Psoas muscle (tissue), 8 donors: ENCODE data around the gene EEF2K. TPM values are rescaled to one million over a fixed set of nuclear protein-coding genes. Genes with fewer than 3 reads are reported as not detected.

ENCODE experiments used
- ATAC-seq, 4 donors: fragments of 200-7000 bp; cut with Tn5 transposase; one replicate each; pipeline ENCODE4 v1.9.1; 2020; ENCODE audit warnings: moderate library complexity in 3 of 4, mild to moderate bottlenecking in 2 of 4
- DNase-seq, 2 donors: peaks; one replicate each; pipeline ENCODE4 v3.0.0-alpha.2; 2020
- H3K27ac ChIP-seq: fragments of 200-600 bp; one replicate; pipeline ENCODE4 v1.8.0; 2022
- H3K27me3 ChIP-seq, 3 donors: fragments of 200-600 bp in 1 of 3; one replicate each; pipeline versions ENCODE4 v1.6.1 to v1.8.0; 2013 to 2022; ENCODE audit warnings: low read length in 2 of 3, mild to moderate bottlenecking in 2 of 3, moderate library complexity in 1 of 3; ENCODE audit not compliant: insufficient read depth in 3 of 3
- H3K36me3 ChIP-seq, 2 donors: fragments of 200-600 bp in 1 of 2; one replicate each; pipeline versions ENCODE4 v1.6.1 to v1.8.0; 2013 to 2022; ENCODE audit warnings: low read depth in 1 of 2, mild to moderate bottlenecking in 1 of 2, moderate library complexity in 1 of 2; ENCODE audit not compliant: insufficient read depth in 1 of 2
- H3K4me1 ChIP-seq: fragments of 200-600 bp; one replicate; pipeline ENCODE4 v1.8.0; 2022
- H3K4me3 ChIP-seq: fragments of 200-600 bp; one replicate; pipeline ENCODE4 v1.8.0; 2022; ENCODE audit warnings: mild to moderate bottlenecking
- H3K9me3 ChIP-seq: fragments of 200-600 bp; one replicate; pipeline ENCODE4 v1.8.0; 2022
- WGBS, 3 donors: extraction: QIAGEN DNeasy Blood & Tissue Kit; methylation state at CpG; one replicate each; pipeline versions ENCODE4 v1.1.6 to v1.1.7; 2013; 5-methylcytosine and 5-hydroxymethylcytosine counted together
- intact Hi-C, 2 donors: fragments of 100-400 bp; cut with DNase I; formaldehyde crosslinking; loops; one replicate each; pipeline versions ENCODE4 v1.11.0 to v1.14.2; 2022
- polyA plus RNA-seq, 3 donors: library from polyadenylated mRNA; stranded (reverse); fragments of 200-250 nt; gene quantifications; one replicate each; pipeline ENCODE4 v1.2.3, GENCODE V29; 2013
- total RNA-seq, 4 donors: library from RNA; stranded (reverse); fragmentation: NEBNext Ultra II Directional in 2 of 4; extraction: Animal tissue kit (Norgen Biotek cat#: 25700) in 2 of 4; gene quantifications; one replicate each; pipeline versions ENCODE4 v1.2.1 to v1.2.4, GENCODE V29; 2021 to 2023
- TF ChIP-seq, protein P1 (sequence below): fragments of 200-600 bp; IDR thresholded peaks from one replicate; pipeline ENCODE4 v1.8.0; 2022; ENCODE audit warnings: antibody characterized with exemption
- donor health status: healthy with polysubstance abuse.
- donor health status: DM: no; HTN: no; CAD: no; lungs with moderate emphysema.
- donor health status: Bipolar disorder and iron deficiency.
- donor health status: healthy.
- donor health status: DM: yes; HTN: yes; CAD: no.
- donor health status: DM: no; HTN: no; CAD: no.
- donor health status: DM: no; HTN: no; CAD: no.
- donor health status: DM: yes; HTN: yes; CAD: no.

EEF2K gene
- total and polyA plus RNA-seq, 7 donors, result 13.0 to 47.0 (median 29.4) TPM

DNA sequence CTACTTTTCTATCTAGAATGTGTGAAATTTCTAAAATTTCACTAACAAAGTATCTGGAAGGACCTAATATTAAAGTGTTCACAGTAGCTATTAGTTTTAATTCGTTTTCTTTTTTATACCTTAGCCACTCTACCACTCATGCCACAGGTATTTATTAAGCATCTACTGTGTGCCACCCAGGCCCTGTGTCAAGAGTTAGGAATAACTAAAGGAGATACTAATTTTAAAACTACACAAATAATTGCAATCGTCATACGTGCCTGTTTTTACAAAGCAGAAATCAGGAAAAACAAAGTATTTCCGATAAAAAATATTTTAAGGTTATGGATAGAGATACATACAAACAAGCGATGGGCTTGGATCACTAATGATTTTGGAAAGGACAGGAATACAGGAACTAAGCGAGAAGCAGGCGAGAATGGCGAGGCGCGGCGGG is 483 bp upstream of the EEF2K start:
- Histone ChIP-seq H3K4me3 (peak overlapping the region; percentile 88), H3K9me3 (no peaks in the 10 kb centered on the region), H3K4me1 (peaks cover 29% of the 10 kb centered on the region), H3K36me3 (no peaks in the 10 kb centered on the region), H3K27ac (peak overlapping the region; percentile 89), H3K27me3 (no peaks in the 10 kb centered on the region)
- intact Hi-C loops, result loop anchor here in 1 of 2 donors (2.0 kb wide), 1 partner anchor 15 kb away; no protein-coding TSS in a partner anchor
- WGBS, 3 donors, result 3 to 5% (median 3%) methylated on average over 11 of the region's 11 CpGs
- DNase-seq, result no peak
- no peak for ATAC-seq
- TF ChIP-seq, protein P1, sequence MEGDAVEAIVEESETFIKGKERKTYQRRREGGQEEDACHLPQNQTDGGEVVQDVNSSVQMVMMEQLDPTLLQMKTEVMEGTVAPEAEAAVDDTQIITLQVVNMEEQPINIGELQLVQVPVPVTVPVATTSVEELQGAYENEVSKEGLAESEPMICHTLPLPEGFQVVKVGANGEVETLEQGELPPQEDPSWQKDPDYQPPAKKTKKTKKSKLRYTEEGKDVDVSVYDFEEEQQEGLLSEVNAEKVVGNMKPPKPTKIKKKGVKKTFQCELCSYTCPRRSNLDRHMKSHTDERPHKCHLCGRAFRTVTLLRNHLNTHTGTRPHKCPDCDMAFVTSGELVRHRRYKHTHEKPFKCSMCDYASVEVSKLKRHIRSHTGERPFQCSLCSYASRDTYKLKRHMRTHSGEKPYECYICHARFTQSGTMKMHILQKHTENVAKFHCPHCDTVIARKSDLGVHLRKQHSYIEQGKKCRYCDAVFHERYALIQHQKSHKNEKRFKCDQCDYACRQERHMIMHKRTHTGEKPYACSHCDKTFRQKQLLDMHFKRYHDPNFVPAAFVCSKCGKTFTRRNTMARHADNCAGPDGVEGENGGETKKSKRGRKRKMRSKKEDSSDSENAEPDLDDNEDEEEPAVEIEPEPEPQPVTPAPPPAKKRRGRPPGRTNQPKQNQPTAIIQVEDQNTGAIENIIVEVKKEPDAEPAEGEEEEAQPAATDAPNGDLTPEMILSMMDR, result no peak

- H3K27me3 ChIP-seq, result no peaks in the 10 kb centered on the region
- DNase-seq (peak; percentile 90), ATAC-seq (peak; percentile 66 to 72 (median 71))
- H3K4me1 ChIP-seq, result peaks cover 43% of the 10 kb centered on the region
- H3K27ac ChIP-seq, result peak overlapping the region; percentile 89
- TF ChIP-seq, protein P1, result no peak
- H3K4me3 ChIP-seq, result peak overlapping the region; percentile 88
- no peaks in the 10 kb centered on the region for H3K36me3 ChIP-seq
- 1 to 2% (median 1%) methylated on average over 32 to 35 of the region's 35 CpGs for WGBS, 3 donors
- intact Hi-C loops, result loop anchor here in 1 of 2 donors (2.0 kb wide), 1 partner anchor 14 kb away; no protein-coding TSS in a partner anchor
- no peaks in the 10 kb centered on the region for H3K9me3 ChIP-seq
These were observed 1.0 kb downstream of the EEF2K start for GRCh38 chr16:22206842-22207714.

GRCh38 chr16:22207715-22208360 is 1.8 kb downstream of the EEF2K start:
- Histone ChIP-seq H3K4me1 (peaks cover 47% of the 10 kb centered on the region), H3K36me3 (no peaks in the 10 kb centered on the region), H3K27me3 (no peaks in the 10 kb centered on the region), H3K4me3 (peak overlapping the region; percentile 88), H3K27ac (peak overlapping the region; percentile 89), H3K9me3 (no peaks in the 10 kb centered on the region)
- TF ChIP-seq, protein P1, result no peak
- DNase-seq, result no peak
- intact Hi-C loops, result loop anchor here in 1 of 2 donors (2.0 kb wide), 1 partner anchor 13 kb away; no protein-coding TSS in a partner anchor
- 35 to 56% (median 41%) methylated on average over 10 of the region's 10 CpGs for WGBS, 3 donors
- no peak for ATAC-seq

GRCh38 chr16:22210285-22210684 is 4.2 kb downstream of the EEF2K start:
- Histone ChIP-seq H3K4me1 (peaks cover 55% of the 10 kb centered on the region), H3K4me3 (no peak overlapping the region), H3K27ac (peak overlapping the region; percentile 89), H3K36me3 (no peaks in the 10 kb centered on the region), H3K27me3 (no peaks in the 10 kb centered on the region), H3K9me3 (no peaks in the 10 kb centered on the region)
- TF ChIP-seq, protein P1, result no peak
- 53 to 81% (median 64%) methylated on average over 6 of the region's 6 CpGs for WGBS, 3 donors
- no peak for DNase-seq
- ATAC-seq, result no peak
- intact Hi-C loops, result no loop called here
